Caco-2 (cell line): Measurements from ENCODE around the gene STK16. TPM values are rescaled to one million over a fixed set of nuclear protein-coding genes. Genes with fewer than 3 reads are reported as not detected.

Source experiments
- BruUV-seq: library from RNA; stranded (reverse); fragments of 400-500 nt; replicated peaks from 2 replicates; lab custom pipeline; 2021; lab: Mats Ljungman, UMichigan
- CTCF ChIA-PET: fragments of 300-600 bp; sonication (Branson Sonifier 250); formaldehyde crosslinking; loops from one replicate; lab custom pipeline; 2022; ENCODE audit warnings: antibody characterized with exemption; lab: Charles Lee
- POLR2A ChIA-PET: fragments of 300-600 bp; sonication (Branson Sonifier 250); formaldehyde crosslinking; loops from one replicate; lab custom pipeline; 2022; ENCODE audit warnings: antibody characterized with exemption; lab: Charles Lee
- DNase-seq, 2 experiments: peaks; one replicate each; pipeline versions ENCODE4 v3.0.0 to v3.0.0-alpha.2; 2020 to 2022
- H3K27me3 ChIP-seq: replicated peaks from 2 replicates; pipeline ENCODE4 v1.6.0; 2011; ENCODE audit warnings: low read length; ENCODE audit not compliant: control insufficient read depth, insufficient read depth
- H3K36me3 ChIP-seq: 2 replicates; pipeline ENCODE4 v1.5.1; 2011; ENCODE audit warnings: low read length; ENCODE audit not compliant: control insufficient read depth, insufficient read depth
- H3K4me1 ChIP-seq: fragments of 250-450 bp; sonication (Bioruptor Pico); 2 replicates; pipeline ENCODE4 v1.5.1; 2020; ENCODE audit warnings: mild to moderate bottlenecking
- H3K4me3 ChIP-seq: 2 replicates; pipeline ENCODE4 v1.5.1; 2011; ENCODE audit warnings: low read depth, mild to moderate bottlenecking, control low read depth, low read length
- H3K9me3 ChIP-seq: fragments of 250-450 bp; sonication (Bioruptor Pico); 2 replicates; pipeline ENCODE4 v1.5.1; 2020; ENCODE audit warnings: mild to moderate bottlenecking, moderate library complexity
- H3K27ac Mint-ChIP-seq: one replicate; pipeline ENCODE4 v1.8.0; 2022; ENCODE audit warnings: mixed read lengths; ENCODE audit not compliant: unreplicated experiment
- H3K27me3 Mint-ChIP-seq: one replicate; pipeline ENCODE4 v1.8.0; 2022; ENCODE audit warnings: mixed read lengths; ENCODE audit not compliant: insufficient read depth, unreplicated experiment
- H3K36me3 Mint-ChIP-seq: one replicate; pipeline ENCODE4 v1.8.0; 2022; ENCODE audit warnings: mild to moderate bottlenecking, mixed read lengths; ENCODE audit not compliant: insufficient read depth, unreplicated experiment
- H3K4me1 Mint-ChIP-seq: one replicate; pipeline ENCODE4 v1.8.0; 2022; ENCODE audit warnings: low read depth, mixed read lengths; ENCODE audit not compliant: unreplicated experiment
- H3K4me3 Mint-ChIP-seq: one replicate; pipeline ENCODE4 v1.8.0; 2022; ENCODE audit warnings: mild to moderate bottlenecking, moderate library complexity, mixed read lengths; ENCODE audit not compliant: unreplicated experiment
- H3K9me3 Mint-ChIP-seq: one replicate; pipeline ENCODE4 v1.8.0; 2022; ENCODE audit warnings: mixed read lengths; ENCODE audit not compliant: unreplicated experiment
- CTCF ChIP-seq, 2 experiments: fragments of 200-600 bp in 1 of 2; IDR thresholded peaks; 1 replicate in 1 of 2; 2 replicates in 1 of 2; pipeline versions ENCODE4 v1.5.1 to v1.8.0; 2011 to 2022; ENCODE audit warnings: antibody characterized with exemption in 1 of 2, control low read depth in 1 of 2, inconsistent platforms in 1 of 2, low read depth in 1 of 2, low read length in 1 of 2, mild to moderate bottlenecking in 1 of 2, moderate library complexity in 1 of 2; ENCODE audit not compliant: insufficient read depth in 1 of 2, severe bottlenecking in 1 of 2, unreplicated experiment in 1 of 2
- intact Hi-C: fragments of 100-400 bp; cut with micrococcal nuclease; formaldehyde crosslinking; loops from one replicate; pipeline ENCODE4 v1.10.0; 2022; ENCODE audit not compliant: unreplicated experiment
- microRNA-seq: library from miRNA; unstranded; fragments of <30 nt; microRNA quantifications from one replicate; pipeline ENCODE4 v1.2.0, GENCODE V29; 2022
- total RNA-seq: library from RNA; stranded (reverse); gene quantifications from 2 replicates; pipeline ENCODE4 v1.2.3, GENCODE V29; 2022

The STK16 gene
- total RNA-seq, 1 experiment from 2014 or later = 26.6 TPM

GRCh38 chr2:219299372-219299760 is 54.1 kb downstream of the STK16 start:
- H3K4me3 ChIP-seq = no peak overlapping the region
- H3K36me3 ChIP-seq = no peaks in the 10 kb centered on the region
- no peaks in the 10 kb centered on the region; the same call in none of the 2 replicates for H3K27me3 ChIP-seq
- no peak for TF ChIP-seq CTCF (IDR thresholded peaks at IDR 0.05; ENCODE audit: insufficient read depth in 1 of 2, low read depth in 1 of 2, low read length in 1 of 2, severe bottlenecking in 1 of 2, unreplicated experiment in 1 of 2)
- Mint-ChIP-seq H3K36me3 (peaks cover 5% of the 10 kb centered on the region), H3K27ac (no peak overlapping the region), H3K4me3 (no peak overlapping the region), H3K9me3 (no peaks in the 10 kb centered on the region), H3K4me1 (no peaks in the 10 kb centered on the region), H3K27me3 (peaks cover 14% of the 10 kb centered on the region)
- no peak for DNase-seq
- intact Hi-C loops = loop anchor here (2.0 to 5.0 kb wide), 2 partner anchors 87 to 242 kb away; partner anchors contain the start of gene DNPEP
- H3K9me3 ChIP-seq = no peaks in the 10 kb centered on the region
- H3K4me1 ChIP-seq = peaks cover 4% of the 10 kb centered on the region; the same call in 1 of the 2 replicates
- CTCF ChIA-PET = interaction anchor here (0.9 to 1.4 kb wide), 2 partner anchors 15 to 141 kb away, joined by 3 read pairs; no protein-coding TSS in a partner anchor
- POLR2A ChIA-PET = interaction anchor here (0.5 kb wide), 1 partner anchor 89 kb away, joined by 5 read pairs; no protein-coding TSS in a partner anchor
- BruUV-seq = no TSS peak

Small RNA genes lying within 50 kb of the gene (microRNA-seq; reads per million reads assigned to microRNA genes)
- not detected for gene MIR153-1

Other genes with a start within 250 kb of the STK16 start
- 0.34 and 0.77 TPM in 2 replicates for gene CFAP65, start 204.0 kb upstream of the STK16 start, total RNA-seq
- gene IHH, start 184.6 kb upstream of the STK16 start, total RNA-seq = 19.0 and 22.6 TPM in 2 replicates
- 28.5 and 29.6 TPM in 2 replicates for gene NHEJ1, start 84.7 kb upstream of the STK16 start, total RNA-seq
- gene SLC23A3, start 75.5 kb upstream of the STK16 start, total RNA-seq = 6.5 and 7.1 TPM in 2 replicates
- gene CNPPD1, start 68.6 kb upstream of the STK16 start, total RNA-seq = 59.3 and 62.9 TPM in 2 replicates
- 59.5 and 62.0 TPM in 2 replicates for gene RETREG2, start 67.2 kb upstream of the STK16 start, total RNA-seq
- gene ZFAND2B, start 38.7 kb upstream of the STK16 start, total RNA-seq = 37.3 and 41.8 TPM in 2 replicates
- gene ABCB6, start 26.5 kb upstream of the STK16 start, total RNA-seq = 66.0 and 68.6 TPM in 2 replicates
- gene ATG9A, start 15.8 kb upstream of the STK16 start, total RNA-seq = 59.6 and 62.9 TPM in 2 replicates
- 50.7 and 51.5 TPM in 2 replicates for gene ANKZF1, start 15.7 kb upstream of the STK16 start, total RNA-seq
- 3.3 and 4.3 TPM in 2 replicates for gene GLB1L, start within 50 bp of the STK16 start, total RNA-seq
- not detected in 2 replicates for gene TUBA4B, start 7.8 kb downstream of the STK16 start, total RNA-seq
- gene TUBA4A, start 8.4 kb downstream of the STK16 start, total RNA-seq = 14.9 and 15.6 TPM in 2 replicates
- 60.6 and 61.2 TPM in 2 replicates for gene DNAJB2, start 33.9 kb downstream of the STK16 start, total RNA-seq
- gene PTPRN, start 63.9 kb downstream of the STK16 start, total RNA-seq = not detected in 2 replicates
- not detected in 2 replicates for gene RESP18, start 87.3 kb downstream of the STK16 start, total RNA-seq
- gene DNPEP, start 142.4 kb downstream of the STK16 start, total RNA-seq = 102 and 103 TPM in 2 replicates
- gene DES, start 172.9 kb downstream of the STK16 start, total RNA-seq = 0.86 TPM in 1 of 2 replicates, not detected in the other
- gene SPEG, start 189.4 kb downstream of the STK16 start, total RNA-seq = 17.2 and 18.6 TPM in 2 replicates